NK-92 (cell line): Measurements from ENCODE around the gene FLII.

Experiments
- DNase-seq: peaks from one replicate; lab custom pipeline; 2025; ENCODE audit not compliant: unreplicated experiment; lab: John Stamatoyannopoulos, UW

Gene FLII

DNA sequence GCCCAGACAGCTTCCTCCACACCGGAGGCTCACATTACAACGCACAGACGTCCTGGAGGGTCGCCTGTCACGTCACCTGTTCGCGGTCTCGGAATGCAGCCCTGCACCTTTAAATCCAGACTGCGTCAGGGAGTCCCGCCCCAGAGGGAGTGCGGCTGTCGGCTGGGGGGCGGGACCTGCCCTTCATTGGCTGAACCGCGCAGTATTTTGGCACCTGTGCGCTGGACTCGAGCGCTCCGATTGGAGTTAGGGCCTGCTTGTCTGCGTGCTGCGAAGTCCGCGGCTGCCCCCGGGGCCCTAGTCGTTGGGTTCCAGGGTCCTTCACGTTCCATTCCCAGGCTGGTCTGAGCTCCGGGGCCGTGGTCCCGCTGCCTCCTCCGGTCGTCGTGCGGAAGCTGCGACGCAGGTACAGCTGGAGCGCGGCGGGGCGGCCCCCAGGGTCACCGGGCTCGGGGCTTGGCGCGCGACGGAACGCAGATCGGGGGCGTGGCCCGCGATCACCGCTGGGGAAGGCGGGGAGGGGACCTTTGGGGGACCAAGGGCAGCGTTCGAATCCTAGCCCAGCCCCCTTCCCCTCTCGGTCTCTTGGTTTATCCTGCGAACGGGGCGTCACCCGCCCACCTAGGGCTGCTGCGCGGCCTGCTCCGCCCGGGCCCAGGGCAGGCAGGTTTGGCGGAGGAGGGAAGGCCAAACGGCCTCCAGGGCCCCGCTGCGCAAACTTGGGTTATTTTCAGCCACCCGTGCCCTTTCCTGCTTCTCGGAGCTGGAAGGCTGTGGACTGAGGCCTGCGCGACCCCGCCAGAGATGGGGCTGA lies 2.0 kb upstream of the FLII start, which contains the start of gene MIEF2:
MIEF2 (plus strand) TSS at position 331 of the 814 bp plus-strand sequence. CDS start 2,059 bp downstream, outside the sequence.
- DNase-seq, result peak; percentile 50

DNA sequence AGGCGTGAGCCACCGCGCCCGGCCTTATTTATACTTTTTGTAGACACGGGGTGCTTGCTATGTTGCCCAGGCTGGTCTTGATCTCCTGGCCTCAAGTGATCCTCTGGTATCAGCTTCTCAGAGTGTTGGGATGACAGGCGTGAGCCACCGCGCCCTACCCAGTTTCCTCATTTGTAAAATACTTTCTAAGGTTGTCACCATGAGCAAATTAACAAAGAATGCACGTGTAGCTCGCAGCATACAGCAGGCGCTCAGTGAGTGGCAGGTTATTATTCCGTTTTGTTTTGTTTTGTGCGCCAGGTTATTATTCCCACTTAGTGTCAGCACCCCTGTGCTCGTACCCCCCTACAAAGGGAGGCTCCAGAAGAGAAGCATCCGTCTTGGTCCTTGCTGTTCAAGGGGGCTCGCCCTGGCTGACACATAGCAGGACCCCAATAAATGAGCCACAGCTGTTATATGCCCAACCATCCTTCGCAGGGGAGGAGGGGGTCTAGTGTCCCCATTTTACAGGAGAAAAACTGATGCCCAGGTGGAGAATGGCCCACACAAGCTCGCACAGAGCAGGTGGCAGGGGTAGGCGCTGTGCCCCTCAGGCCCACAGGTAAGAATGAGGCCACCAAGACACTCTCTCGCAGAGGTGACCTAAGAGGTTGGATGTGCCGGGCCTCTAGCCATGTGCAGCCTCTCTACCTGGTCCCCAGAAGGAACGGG lies 1.2 kb upstream of the FLII start:
- no peak for DNase-seq

DNA sequence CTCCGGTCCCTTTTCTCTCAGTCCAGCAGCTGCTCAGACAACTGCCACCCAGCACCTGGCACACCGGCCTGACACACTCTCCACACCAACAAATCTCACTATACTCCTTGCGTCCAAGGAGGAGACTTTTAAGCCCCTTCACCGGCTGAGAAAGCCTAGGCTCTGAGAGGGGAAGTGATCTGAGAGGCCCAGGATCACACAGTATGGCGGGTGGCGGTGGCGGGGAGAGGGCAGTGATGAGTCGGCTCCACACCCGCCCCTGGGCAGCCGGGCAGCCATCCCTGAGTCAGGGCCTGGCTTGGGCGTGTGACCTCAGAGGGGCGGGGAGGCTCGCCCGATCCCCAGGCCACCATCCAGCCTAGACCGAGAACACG lies 569 bp downstream of the FLII start:
- no peak for DNase-seq

DNA sequence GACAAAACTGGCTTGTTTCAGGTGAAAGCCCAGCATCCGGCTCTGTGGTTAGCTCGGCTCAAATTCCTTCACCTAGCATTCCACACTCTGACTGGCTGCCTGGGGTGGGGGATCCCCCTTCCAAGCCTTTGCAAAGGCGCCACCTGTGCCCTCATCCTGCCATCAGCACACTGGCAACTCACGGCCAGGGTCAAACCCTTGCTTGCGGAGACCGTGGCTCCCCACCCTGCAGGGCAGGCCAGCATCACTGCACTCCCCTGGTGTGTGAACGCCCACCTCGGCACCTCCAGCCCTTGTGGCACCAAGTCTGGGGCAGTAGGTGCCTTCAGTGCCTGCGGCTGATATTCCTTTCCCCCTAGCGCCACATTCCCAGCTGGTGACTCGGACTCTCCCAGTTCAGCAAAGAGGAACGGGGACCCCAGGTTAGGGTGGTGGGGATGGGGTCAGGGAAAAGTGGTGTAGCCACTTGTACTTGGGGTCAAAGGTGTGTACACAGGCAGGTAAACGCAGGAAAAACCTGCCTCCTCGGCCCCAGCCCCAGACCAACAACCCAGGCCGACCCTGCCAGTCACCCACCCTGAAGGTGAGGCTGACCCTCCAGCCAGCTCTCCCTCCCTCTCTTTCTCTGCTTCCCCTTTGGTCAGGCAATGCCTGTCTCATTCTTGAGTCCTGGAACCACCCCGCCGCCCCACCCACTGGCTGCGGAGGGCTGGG lies 1.1 kb downstream of the FLII start:
- no peak for DNase-seq

DNA sequence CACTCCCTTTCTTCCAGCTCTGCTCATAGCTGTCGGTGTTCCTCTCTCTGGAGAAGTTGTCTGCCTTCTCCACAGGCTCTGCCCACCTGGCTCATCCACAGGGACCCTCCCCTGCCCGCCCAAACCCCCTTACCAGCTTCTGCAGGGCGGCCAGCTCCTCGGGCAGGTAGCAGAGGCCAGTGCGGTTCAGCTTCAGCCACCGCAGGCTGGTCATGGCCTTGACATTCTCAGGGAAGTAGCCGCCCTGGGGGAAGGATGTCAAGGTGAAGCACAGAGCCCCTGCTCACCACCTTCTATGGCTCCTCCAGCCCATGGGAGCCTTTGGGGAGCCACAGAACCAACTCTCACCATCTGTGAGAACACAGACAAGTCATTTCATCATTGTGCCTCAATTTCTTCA lies 1.8 kb downstream of the FLII start:
- no peak for DNase-seq

DNA sequence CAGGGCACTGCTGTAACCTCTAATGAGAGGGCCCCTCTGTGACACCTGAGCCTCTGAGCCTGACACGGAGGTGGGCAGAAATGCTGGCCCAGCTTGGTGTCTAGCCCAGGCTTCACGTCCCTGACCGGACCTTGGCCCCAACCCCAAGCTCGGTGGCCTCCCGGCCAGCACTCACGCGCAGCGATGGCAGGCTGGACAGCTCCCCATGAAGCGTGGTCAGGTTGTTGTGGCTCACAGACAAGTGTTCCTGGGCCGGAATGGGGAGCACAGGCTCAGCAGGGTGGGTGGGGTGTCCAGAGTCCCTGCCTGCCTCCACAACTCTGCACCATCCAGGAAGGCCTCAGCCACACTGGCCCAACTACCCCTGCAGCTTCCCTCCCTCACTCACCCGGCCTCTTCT lies 2.2 kb downstream of the FLII start:
- no peak for DNase-seq

DNA sequence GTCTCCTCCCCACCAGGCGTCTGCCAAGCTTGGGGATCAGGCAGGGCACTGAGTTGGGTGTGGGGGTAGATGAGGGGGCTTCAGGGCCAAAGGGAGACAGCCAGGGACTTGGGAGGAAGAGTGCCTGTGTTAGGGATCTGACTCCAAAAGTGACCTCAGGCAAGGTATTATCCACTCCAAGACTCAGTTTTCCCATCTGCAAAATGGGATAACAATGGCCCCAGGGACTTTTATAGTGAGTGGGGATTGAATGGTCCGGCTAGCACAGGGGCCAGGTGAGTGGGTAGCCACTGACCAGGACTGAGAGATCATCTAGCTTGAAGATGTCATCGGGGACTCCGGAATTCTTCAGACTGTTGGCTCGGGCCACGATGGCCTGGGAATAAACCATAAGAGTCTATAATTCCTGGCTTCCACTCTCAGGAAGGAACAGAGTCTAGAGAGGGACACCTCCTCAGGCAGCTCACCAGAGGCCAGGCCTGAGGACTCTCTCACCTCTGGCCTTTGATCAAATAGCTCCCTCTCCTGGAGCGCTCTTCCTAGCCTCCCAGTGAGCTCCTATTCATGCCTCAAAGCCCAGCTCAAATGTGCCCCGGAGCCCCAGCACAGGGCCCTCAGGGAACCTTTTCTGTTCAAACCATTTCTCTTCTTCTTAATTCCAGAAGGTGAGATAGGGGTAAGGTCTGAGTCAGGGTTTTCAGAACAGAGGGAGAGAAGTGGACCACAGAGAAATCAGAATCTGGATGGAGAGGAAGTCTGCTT lies 3.5 kb downstream of the FLII start:
- DNase-seq, result no peak

DNA sequence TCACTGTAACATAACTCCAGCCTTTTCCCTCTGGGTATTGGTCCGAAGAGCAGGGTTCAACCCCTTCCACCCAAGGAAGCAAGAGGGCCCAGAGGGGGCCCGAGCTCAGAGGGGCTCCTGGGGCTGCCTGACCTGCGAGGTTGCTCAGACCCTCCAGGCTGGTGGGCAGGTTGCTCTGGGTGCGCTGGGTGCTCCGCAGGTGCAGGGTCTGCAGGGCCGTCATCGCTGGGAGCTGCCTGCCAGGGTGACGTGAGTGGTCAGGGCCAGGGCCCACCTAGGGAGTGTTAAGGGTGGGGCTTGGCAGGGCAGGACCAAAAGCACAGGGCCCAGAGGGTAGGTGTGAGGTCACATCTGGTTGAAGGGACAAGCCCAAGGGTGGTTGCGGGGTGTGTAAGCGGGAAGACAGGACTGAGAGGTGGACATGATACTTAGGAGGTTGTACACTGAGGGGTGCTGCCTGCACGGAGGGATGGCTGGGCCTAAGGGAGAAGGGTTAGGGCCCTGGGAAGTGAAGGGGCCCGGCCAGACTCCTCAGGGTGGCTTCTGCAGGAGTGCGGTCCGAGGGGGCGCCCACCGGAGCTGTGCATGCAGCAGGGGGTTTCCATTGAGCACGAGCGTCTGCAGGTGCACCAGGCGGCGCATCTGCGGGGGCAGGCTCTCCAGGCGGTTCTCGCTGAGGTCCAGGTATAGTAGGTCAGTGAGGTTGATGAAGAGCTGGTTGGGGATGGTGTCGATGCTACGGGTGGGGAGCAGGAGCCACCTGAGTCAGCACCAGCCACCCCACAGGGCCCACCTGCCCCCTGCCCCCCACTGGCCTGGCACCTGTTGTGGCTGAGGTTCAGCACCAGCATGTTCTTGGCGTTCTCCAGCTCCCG lies 4.4 kb downstream of the FLII start:
- DNase-seq, result no peak

DNA sequence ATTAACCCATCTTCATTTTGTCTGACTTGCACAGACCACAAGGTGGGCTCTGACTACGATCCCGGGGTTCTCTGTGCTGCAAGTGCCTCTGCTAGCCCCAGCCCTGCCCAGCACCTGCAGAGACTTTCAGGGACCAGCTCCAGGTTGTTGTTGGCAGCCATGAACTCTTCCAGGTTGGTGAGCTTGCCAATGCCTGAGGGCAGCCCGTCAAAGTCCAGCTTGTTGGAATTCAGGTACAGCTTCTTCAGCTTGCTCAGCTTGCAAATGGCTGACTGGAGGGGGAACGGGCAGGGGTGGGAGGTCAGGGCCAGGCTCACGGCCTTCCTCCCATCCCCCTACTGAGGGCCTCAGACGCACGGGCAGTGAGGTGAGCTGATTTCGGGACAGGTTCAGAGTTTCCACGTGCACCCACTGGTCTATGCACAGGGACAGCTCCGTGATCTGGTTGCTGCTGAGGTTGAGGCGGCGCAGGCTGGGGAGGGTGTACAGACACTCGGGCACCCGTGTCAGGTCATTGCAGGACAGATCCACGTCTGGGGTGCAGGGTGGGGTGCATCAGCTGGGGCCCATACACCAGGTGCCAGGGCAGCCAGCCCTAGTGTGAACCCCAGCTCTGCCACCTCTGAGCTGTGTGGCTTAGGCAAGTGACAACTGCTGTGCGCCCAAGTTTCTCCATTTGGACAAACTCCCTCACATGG lies 5.2 kb downstream of the FLII start:
- DNase-seq, result no peak

DNA sequence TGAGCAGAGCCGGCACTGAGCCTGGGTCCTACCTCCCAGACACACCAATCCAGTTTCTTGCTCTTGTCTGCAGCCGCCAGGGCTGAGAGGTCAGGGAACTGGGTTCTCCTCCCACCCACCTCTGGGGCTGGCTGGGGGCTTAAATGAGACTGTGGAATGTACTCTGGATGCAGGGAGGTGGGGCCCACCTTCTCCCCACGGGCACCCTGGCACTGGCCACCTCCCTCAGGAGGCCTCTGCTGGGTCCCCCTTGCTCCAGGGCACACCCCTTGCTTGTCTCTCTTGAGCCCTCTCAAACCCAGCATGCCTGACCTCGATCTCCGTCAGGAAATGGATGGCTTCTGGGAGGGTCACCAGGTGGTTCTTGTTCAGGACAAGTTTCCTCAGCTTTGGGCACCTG lies 6.4 kb downstream of the FLII start:
- no peak for DNase-seq

DNA sequence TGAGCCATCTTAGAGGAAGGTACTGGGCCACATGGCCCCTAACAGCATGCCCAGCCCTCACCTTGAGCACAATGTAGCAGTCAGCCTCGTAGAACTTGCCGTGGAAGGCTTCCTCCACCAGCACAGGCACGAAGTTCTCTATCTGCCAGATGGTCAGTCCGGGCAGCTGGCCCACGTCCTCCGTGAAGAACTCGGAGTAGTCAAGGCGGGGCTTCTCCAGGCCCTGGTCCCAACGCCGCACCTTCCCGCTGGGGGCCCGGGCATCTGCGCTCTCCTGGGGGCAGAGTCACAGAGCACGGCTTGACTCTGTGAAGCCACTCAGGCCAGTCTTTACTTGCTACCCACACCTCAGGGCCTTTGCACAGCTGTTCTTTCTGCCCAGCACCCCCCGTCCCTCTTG lies 7.3 kb downstream of the FLII start:
- DNase-seq, result no peak

DNA sequence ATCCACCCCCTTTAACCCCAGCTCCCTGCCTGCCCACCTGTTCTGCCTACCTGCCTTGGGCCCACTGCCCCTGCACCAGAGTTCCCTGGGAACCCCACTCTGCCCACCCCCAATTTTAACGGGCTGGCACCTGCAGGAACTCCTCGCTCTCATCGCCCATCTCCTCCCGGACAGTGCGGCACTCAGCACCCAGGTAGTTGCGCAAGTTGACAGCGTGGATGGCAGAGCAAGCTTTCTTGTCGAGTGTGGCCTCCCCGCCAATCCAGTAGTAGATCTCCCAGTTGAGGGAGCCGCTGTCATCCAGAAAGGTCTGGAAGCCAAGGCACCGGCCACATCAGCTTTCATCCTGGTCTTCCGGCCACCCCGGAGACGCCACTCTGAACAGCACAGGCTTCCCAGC lies 7.8 kb downstream of the FLII start:
- no peak for DNase-seq

DNA sequence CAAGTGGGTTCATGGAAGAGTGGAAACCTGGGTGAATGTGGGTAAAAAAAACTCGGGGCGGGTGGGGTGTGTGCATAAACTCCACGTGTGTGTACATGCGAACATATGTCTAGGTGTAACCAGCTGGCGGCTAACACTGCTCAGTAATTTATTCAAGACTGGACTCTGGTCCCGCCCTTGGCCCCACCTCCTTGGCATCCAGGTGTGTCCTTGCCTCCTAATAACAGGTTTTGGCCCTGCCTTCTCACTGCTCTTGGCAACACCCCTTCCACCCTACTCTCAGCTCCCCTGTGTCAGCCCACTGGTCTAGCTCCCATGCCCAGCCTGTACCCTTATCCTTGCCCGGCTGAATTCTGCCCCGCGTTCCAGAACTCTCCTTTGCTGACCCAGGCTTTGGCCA lies 8.3 kb downstream of the FLII start:
- DNase-seq, result no peak

DNA sequence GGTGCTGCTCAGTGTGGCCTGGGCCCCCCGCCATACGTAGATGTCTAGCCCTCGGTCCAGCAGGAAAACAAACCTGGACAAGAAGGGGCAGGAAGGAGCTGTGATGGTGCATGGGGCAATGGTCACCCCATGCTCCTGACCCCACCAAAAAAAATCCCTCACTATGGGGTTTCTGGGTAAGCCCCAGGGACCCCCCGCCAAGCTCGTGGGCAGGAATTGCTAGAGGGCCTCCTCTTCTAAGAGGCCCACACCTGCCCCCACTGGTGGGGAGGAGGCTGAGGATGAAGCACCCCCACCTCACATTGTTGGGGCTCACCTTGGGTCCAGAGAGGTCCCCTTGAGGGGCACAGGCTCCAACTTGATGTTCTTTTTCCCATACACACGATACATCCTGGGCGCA lies 9.7 kb downstream of the FLII start:
- DNase-seq, result no peak

DNA sequence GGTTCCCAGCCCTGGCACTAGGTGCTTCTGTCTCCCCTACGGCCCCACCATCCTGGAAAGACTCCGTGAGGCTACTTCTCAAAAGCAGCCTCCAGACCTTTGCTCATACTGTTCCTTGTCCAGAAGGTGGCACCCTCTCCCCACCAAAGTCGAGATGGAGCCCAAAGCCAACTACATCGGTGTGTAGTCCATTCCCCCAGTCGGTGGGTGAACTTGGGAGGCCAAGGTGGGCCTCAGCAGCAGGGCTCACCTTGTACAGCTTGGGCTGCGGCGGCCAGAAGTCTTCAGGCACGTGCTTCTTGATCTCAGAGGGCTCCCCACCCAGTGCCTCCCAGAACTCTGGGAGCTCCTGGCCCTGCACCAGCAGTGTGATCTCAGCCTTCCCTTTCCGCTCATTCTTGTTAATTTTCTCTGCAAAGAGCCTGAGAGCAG lies 10.2 kb downstream of the FLII start:
- DNase-seq, result no peak

DNA sequence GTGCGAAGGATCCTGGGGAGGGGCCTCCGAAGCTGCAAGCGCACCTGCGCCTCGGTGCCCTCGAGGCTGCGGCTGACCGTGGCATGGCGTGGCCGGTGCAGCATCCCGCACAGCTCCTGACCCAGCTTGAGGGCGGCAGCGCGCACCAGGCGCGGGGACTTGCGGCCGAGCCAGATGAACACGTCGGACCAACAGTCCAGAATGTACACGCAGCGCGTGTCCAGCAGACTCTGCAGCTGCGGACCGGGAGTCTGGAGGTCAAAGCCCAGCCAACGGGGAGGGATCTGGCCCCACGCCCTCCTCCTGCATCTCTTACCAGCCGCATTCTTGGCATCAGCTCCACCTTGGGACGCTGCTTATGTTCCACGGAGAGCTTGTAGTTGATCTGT lies 10.9 kb downstream of the FLII start:
- no peak for DNase-seq

DNA sequence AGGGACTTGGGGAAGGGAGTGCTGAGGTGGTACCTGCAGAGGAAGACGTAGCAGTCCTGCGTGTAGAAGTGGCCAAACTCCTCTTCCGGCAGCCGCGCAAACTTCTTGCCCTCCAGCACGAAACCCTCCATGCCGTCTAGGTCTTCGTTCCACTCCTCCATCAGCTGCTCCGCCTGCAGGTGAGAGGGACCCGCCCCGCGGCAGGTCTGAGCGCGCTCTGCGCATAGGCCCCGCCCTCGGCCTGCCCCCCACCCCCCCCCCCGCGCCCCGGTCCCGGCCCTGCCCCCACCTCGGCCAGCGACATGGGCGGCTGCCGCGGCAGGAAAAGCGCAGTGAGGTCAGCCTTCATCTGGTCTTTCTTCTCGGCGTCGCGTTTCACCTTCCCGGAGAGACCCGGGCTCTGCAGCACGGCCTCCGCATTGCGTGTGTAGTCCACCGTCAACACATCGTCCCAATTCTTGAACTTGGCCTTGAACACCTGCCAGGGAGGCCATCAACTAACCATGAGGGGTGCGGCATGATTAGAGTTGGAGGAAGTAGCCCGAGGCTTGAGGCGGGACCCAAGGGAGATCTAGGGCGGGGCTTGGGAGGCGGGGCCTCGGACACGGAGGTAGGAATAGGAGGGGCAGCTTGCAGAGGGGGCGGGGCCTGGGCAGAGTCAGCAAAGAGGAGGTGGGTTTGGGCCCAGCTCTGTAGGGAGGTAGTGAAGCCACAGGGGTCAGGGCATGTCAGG lies 11.5 kb downstream of the FLII start:
- no peak for DNase-seq

DNA sequence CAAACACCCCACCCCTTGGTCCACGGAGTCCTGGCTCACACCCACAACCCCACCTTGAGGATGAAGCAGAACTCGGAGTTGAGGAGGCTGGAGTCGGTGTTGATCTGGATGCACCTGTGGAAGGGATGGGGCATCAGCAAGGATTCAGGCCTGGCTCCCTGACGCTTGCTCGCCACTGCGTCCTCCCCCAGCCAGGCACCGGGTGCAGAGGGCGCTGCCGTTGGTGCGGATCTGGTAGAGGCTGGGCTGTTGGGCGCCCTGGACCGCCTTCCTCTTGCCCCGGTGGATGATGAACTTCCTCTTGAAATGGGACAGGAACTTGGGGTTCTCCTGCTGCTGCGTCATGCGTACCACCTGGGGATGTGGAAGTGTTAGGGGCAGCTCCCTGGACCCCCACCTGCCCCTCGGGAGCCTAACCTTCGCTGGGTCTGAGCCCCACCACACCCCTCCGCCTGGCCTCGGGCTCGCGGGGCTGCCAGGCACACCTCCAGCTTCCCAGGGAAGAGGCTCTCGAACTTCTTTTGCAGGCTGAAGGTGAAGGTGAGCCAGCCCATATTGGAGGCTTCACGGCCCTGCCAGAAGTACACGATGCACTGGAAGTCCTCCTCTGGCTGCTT lies 12.3 kb downstream of the FLII start:
- DNase-seq, result no peak
